HEK293 (cell line): ENCODE results near the gene LASP1NB.

Source experiments
- CTCF ChIA-PET: fragments of 350-600 bp; formaldehyde crosslinking; extraction: SDS; loops from one replicate; lab custom pipeline; 2021; ENCODE audit warnings: antibody characterized with exemption; lab: Yijun Ruan, JAX
- POLR2A ChIA-PET: fragments of 300-600 bp; formaldehyde crosslinking; extraction: SDS; loops from one replicate; lab custom pipeline; 2020; ENCODE audit warnings: antibody characterized with exemption, inconsistent platforms; lab: Yijun Ruan, JAX
- H3K27ac ChIP-seq: fragments of 200-500 bp; sonication (Bioruptor generic); 2 replicates; pipeline ENCODE4 v1.5.1; 2014; ENCODE audit warnings: low read depth, low read length, control low read depth, inconsistent platforms; ENCODE audit errors: extremely low read depth
- H3K36me3 ChIP-seq, 2 experiments: fragments of 200-500 bp in 1 of 2; sonication (Bioruptor generic) in 1 of 2; 1 replicate in 1 of 2; 2 replicates in 1 of 2; pipeline ENCODE4 v1.5.1; 2014 to 2017; ENCODE audit warnings: inconsistent platforms in 2 of 2, low read length in 2 of 2; ENCODE audit not compliant: control insufficient read depth in 2 of 2, insufficient read depth in 1 of 2
- H3K4me1 ChIP-seq: fragments of 200-500 bp; sonication (Bioruptor generic); 2 replicates; pipeline ENCODE4 v1.5.1; 2014; ENCODE audit warnings: mild to moderate bottlenecking, low read length, inconsistent platforms; ENCODE audit not compliant: control insufficient read depth, insufficient read depth
- H3K4me3 ChIP-seq: 2 replicates; pipeline ENCODE4 v1.5.1; 2011; ENCODE audit warnings: low read depth, mild to moderate bottlenecking, control low read depth, low read length, moderate library complexity
- H3K9me3 ChIP-seq: fragments of 200-500 bp; sonication (Bioruptor generic); 2 replicates; pipeline ENCODE4 v1.5.1; 2014; ENCODE audit warnings: low read depth, low read length, inconsistent platforms; ENCODE audit not compliant: control insufficient read depth, insufficient read depth
- CTCF ChIP-seq: fragments of 450-650 bp; formaldehyde crosslinking; IDR thresholded peaks from 2 replicates; pipeline ENCODE4 v1.5.1; 2016; ENCODE audit warnings: missing biosample characterization, missing genetic modification characterization
- GLI2 ChIP-seq: fragments of 450-650 bp; formaldehyde crosslinking; IDR thresholded peaks from 2 replicates; pipeline ENCODE4; 2017; ENCODE audit warnings: missing biosample characterization, missing genetic modification characterization, low read depth, borderline replicate concordance
- KLF17 ChIP-seq: fragments of 450-650 bp; formaldehyde crosslinking; IDR thresholded peaks from 2 replicates; pipeline ENCODE4 v1.5.1; 2016; ENCODE audit warnings: missing biosample characterization, missing genetic modification characterization
- REST ChIP-seq: fragments of 450-650 bp; formaldehyde crosslinking; IDR thresholded peaks from 2 replicates; pipeline ENCODE4 v1.5.1; 2016; ENCODE audit warnings: missing biosample characterization, missing genetic modification characterization
- ZBTB17 ChIP-seq: fragments of 450-650 bp; formaldehyde crosslinking; IDR thresholded peaks from 2 replicates; pipeline ENCODE4 v1.5.1; 2016; ENCODE audit warnings: missing biosample characterization, missing genetic modification characterization
- ZBTB26 ChIP-seq: fragments of 450-650 bp; formaldehyde crosslinking; optimal IDR thresholded peaks from 2 replicates; pipeline ENCODE3; 2016; ENCODE audit warnings: missing biosample characterization, mild to moderate bottlenecking, missing genetic modification characterization
- ZBTB8A ChIP-seq: fragments of 450-650 bp; formaldehyde crosslinking; IDR thresholded peaks from 2 replicates; pipeline ENCODE4 v1.5.1; 2016; ENCODE audit warnings: missing biosample characterization, missing genetic modification characterization
- ZFP3 ChIP-seq: fragments of 450-650 bp; formaldehyde crosslinking; IDR thresholded peaks from 2 replicates; pipeline ENCODE4 v1.5.1; 2016; ENCODE audit warnings: low read depth, missing biosample characterization, missing genetic modification characterization
- ZNF133 ChIP-seq: fragments of 450-650 bp; formaldehyde crosslinking; IDR thresholded peaks from 2 replicates; pipeline ENCODE4 v1.5.1; 2016; ENCODE audit warnings: missing biosample characterization, missing genetic modification characterization
- ZNF155 ChIP-seq: fragments of 450-650 bp; formaldehyde crosslinking; IDR thresholded peaks from 2 replicates; pipeline ENCODE4 v1.5.1; 2016; ENCODE audit warnings: missing biosample characterization, missing genetic modification characterization
- ZNF157 ChIP-seq: fragments of 450-650 bp; formaldehyde crosslinking; IDR thresholded peaks from 2 replicates; pipeline ENCODE4 v1.5.1; 2016; ENCODE audit warnings: missing biosample characterization, missing genetic modification characterization
- ZNF19 ChIP-seq: fragments of 450-650 bp; formaldehyde crosslinking; IDR thresholded peaks from 2 replicates; pipeline ENCODE4; 2016; ENCODE audit warnings: missing biosample characterization, missing genetic modification characterization, low read depth
- ZNF24 ChIP-seq: fragments of 450-650 bp; formaldehyde crosslinking; IDR thresholded peaks from 2 replicates; pipeline ENCODE4 v1.5.1; 2016; ENCODE audit warnings: missing biosample characterization, missing genetic modification characterization
- ZNF280C ChIP-seq: fragments of 450-650 bp; formaldehyde crosslinking; IDR thresholded peaks from 2 replicates; pipeline ENCODE4 v1.5.1; 2016; ENCODE audit warnings: missing biosample characterization, missing genetic modification characterization
- ZNF292 ChIP-seq: fragments of 450-650 bp; formaldehyde crosslinking; IDR thresholded peaks from 2 replicates; pipeline ENCODE4 v1.5.1; 2016; ENCODE audit warnings: low read depth, missing biosample characterization, missing genetic modification characterization, borderline replicate concordance
- ZNF341 ChIP-seq: fragments of 450-650 bp; formaldehyde crosslinking; IDR thresholded peaks from 2 replicates; pipeline ENCODE4; 2016; ENCODE audit warnings: low read depth, missing biosample characterization, missing genetic modification characterization
- ZNF37A ChIP-seq: fragments of 450-650 bp; IDR thresholded peaks from 2 replicates; pipeline ENCODE4 v1.5.1; 2018; ENCODE audit warnings: missing biosample characterization, missing genetic modification characterization
- ZNF521 ChIP-seq: fragments of 450-650 bp; formaldehyde crosslinking; IDR thresholded peaks from 2 replicates; pipeline ENCODE4 v1.5.1; 2017; ENCODE audit warnings: missing biosample characterization, mild to moderate bottlenecking, missing genetic modification characterization
- ZNF610 ChIP-seq: fragments of 450-650 bp; formaldehyde crosslinking; IDR thresholded peaks from 2 replicates; pipeline ENCODE4 v1.5.1; 2016; ENCODE audit warnings: missing biosample characterization, missing genetic modification characterization, borderline replicate concordance
- ZNF624 ChIP-seq: fragments of 450-650 bp; formaldehyde crosslinking; IDR thresholded peaks from 2 replicates; pipeline ENCODE4 v1.5.1; 2017; ENCODE audit warnings: missing biosample characterization, missing genetic modification characterization
- ZNF664 ChIP-seq: fragments of 450-650 bp; formaldehyde crosslinking; IDR thresholded peaks from 2 replicates; pipeline ENCODE4 v1.5.1; 2016; ENCODE audit warnings: missing biosample characterization, missing genetic modification characterization
- ZNF747 ChIP-seq: fragments of 450-650 bp; formaldehyde crosslinking; IDR thresholded peaks from 2 replicates; pipeline ENCODE4 v1.5.1; 2016; ENCODE audit warnings: missing biosample characterization, missing genetic modification characterization
- ZNF785 ChIP-seq: fragments of 450-650 bp; formaldehyde crosslinking; IDR thresholded peaks from 2 replicates; pipeline ENCODE4 v1.5.1; 2016; ENCODE audit warnings: missing biosample characterization, missing genetic modification characterization
- ZNF843 ChIP-seq: fragments of 450-650 bp; formaldehyde crosslinking; IDR thresholded peaks from 2 replicates; pipeline ENCODE4 v1.5.1; 2016; ENCODE audit warnings: missing biosample characterization, missing genetic modification characterization

Gene LASP1NB

GRCh38 chr17:38940404-38940803 is 15.0 kb downstream of the LASP1NB start:
- TF ChIP-seq ZNF747 (tag by site-specific recombination) (no peak), ZBTB26 (tag by site-specific recombination) (no peak), ZNF624 (tag by site-specific recombination) (no peak), CTCF (no peak), GLI2 (tag by site-specific recombination) (no peak), ZNF521 (tag by site-specific recombination) (no peak), ZNF664 (no peak), ZBTB17 (no peak), ZNF341 (tag by site-specific recombination) (no peak), ZNF157 (tag by site-specific recombination) (no peak), ZNF155 (tag by site-specific recombination) (no peak)
- no peaks in the 10 kb centered on the region for H3K4me1 ChIP-seq
- ChIA-PET POLR2A (no interaction called here), CTCF (interaction anchor here (0.6 to 1.3 kb wide), 4 partner anchors 12 to 224 kb away, joined by 3 to 6 read pairs (median 4); no protein-coding TSS in a partner anchor)
- H3K4me3 ChIP-seq = no peak overlapping the region
- no peak overlapping the region for H3K27ac ChIP-seq
- H3K36me3 ChIP-seq = no peaks in the 10 kb centered on the region
- H3K9me3 ChIP-seq = no peaks in the 10 kb centered on the region

- CTCF ChIA-PET = interaction anchor here (1.2 to 2.7 kb wide), 3 partner anchors 18 to 40 kb away, joined by 3 to 11 read pairs (median 7); partner anchors contain the start of gene LASP1NB
- Histone ChIP-seq H3K4me1 (no peaks in the 10 kb centered on the region), H3K9me3 (no peaks in the 10 kb centered on the region), H3K27ac (no peak overlapping the region), H3K4me3 (no peak overlapping the region), H3K36me3 (no peaks in the 10 kb centered on the region)
- POLR2A ChIA-PET = no interaction called here
- TF ChIP-seq ZFP3 (tag by site-specific recombination) (no peak), ZNF610 (tag by site-specific recombination) (no peak), ZNF133 (tag by site-specific recombination) (no peak), ZNF292 (no peak), ZNF280C (tag by site-specific recombination) (no peak), ZNF37A (tag by site-specific recombination) (no peak), ZNF843 (no peak), REST (tag by site-specific recombination) (no peak), ZNF19 (tag by site-specific recombination) (no peak), ZBTB8A (tag by site-specific recombination) (no peak), ZNF24 (tag by site-specific recombination) (no peak), KLF17 (tag by site-specific recombination) (no peak), ZNF785 (tag by site-specific recombination) (no peak)
Observed at GRCh38 chr17:38942696-38943334, 17.4 kb downstream of the LASP1NB start.
